Karpas-422 (cell line): ENCODE measurements around the gene TOR1AIP1. TPM values are rescaled to one million over a fixed set of nuclear protein-coding genes. Genes with fewer than 3 reads are reported as not detected.

Experiments
- DNase-seq: peaks from one replicate; pipeline ENCODE4 v3.0.0-alpha.2; 2015
- H2AFZ ChIP-seq: fragments of 200-600 bp; sonication (generic); 2 replicates; pipeline ENCODE4 v1.6.1; 2014; ENCODE audit warnings: antibody characterized with exemption, low read length, mixed read lengths
- H3K27ac ChIP-seq: fragments of 200-600 bp; sonication (generic); 2 replicates; pipeline ENCODE4 v1.5.1; 2014; ENCODE audit warnings: mild to moderate bottlenecking, low read length, moderate library complexity
- H3K27me3 ChIP-seq: fragments of 200-600 bp; sonication (generic); 2 replicates; pipeline ENCODE4 v1.6.1; 2014; ENCODE audit warnings: low read length, mixed read lengths
- H3K36me3 ChIP-seq: fragments of 200-600 bp; sonication (generic); 2 replicates; pipeline ENCODE4 v1.6.1; 2014; ENCODE audit warnings: low read length, mixed read lengths; ENCODE audit not compliant: insufficient read depth
- H3K4me1 ChIP-seq: fragments of 200-600 bp; sonication (generic); 2 replicates; pipeline ENCODE4 v1.6.1; 2014; ENCODE audit warnings: mild to moderate bottlenecking, low read length, mixed read lengths
- H3K4me2 ChIP-seq: fragments of 200-600 bp; sonication (generic); 2 replicates; pipeline ENCODE4 v1.6.1; 2014; ENCODE audit warnings: low read length, low read depth, mild to moderate bottlenecking; ENCODE audit not compliant: poor library complexity, severe bottlenecking
- H3K4me3 ChIP-seq: fragments of 200-600 bp; sonication (generic); 2 replicates; pipeline ENCODE4 v1.5.1; 2014; ENCODE audit warnings: mild to moderate bottlenecking, antibody characterized with exemption, low read length, mixed read lengths
- H3K79me2 ChIP-seq: fragments of 200-600 bp; sonication (generic); 2 replicates; pipeline ENCODE4 v1.6.1; 2014; ENCODE audit warnings: mild to moderate bottlenecking, low read length, mixed read lengths
- H3K9ac ChIP-seq: fragments of 200-600 bp; sonication (generic); 2 replicates; pipeline ENCODE4 v1.6.0; 2014; ENCODE audit warnings: low read length
- H3K9me2 ChIP-seq: fragments of 200-600 bp; sonication (generic), shearing (Covaris generic); replicated peaks from 2 replicates; pipeline ENCODE4 v1.6.0; 2014; ENCODE audit warnings: mild to moderate bottlenecking, low read length, moderate library complexity; ENCODE audit not compliant: insufficient read depth
- H3K9me3 ChIP-seq: fragments of 300-700, 200-600 bp; sonication (generic); 2 replicates; pipeline ENCODE4 v1.6.1; 2014; ENCODE audit warnings: low read length, mixed read lengths
- H4K20me1 ChIP-seq: fragments of 200-600 bp; sonication (generic); 2 replicates; pipeline ENCODE4 v1.6.1; 2014; ENCODE audit warnings: mild to moderate bottlenecking, antibody characterized with exemption, low read length, low read depth; ENCODE audit not compliant: insufficient read depth
- total RNA-seq: library from RNA; depleted of rRNA; stranded (reverse); fragments of >200 nt; shearing (Covaris generic); gene quantifications from 2 replicates; pipeline ENCODE4 v1.2.3, GENCODE V29; 2014; ENCODE audit warnings: low replicate concordance

The TOR1AIP1 gene
- total RNA-seq, 1 experiment from 2014 or later: 51.0 TPM

DNA sequence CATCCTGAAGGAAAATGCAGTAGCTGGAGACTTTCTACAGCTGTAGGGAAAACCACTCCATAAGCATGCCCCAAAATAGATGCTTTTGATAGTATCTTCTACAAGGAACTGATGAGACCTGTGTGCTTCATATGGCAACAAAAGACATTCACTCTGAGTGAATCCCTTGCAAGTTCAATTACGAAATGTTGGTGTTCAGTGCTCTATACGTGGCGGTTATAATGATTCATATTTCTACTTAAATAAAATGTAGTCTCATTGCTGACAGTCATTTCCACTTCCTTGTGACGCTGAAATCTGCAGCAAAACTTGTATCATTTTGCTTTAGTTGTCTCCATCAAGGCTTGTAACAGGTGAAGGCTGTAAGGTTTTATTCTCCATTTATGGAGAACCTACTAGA lies 25.1 kb upstream of the TOR1AIP1 start:
- Histone ChIP-seq H3K27ac (no peak overlapping the region), H3K27me3 (no peaks in the 10 kb centered on the region), H3K4me2 (no peak overlapping the region), H3K79me2 (peaks cover 13% of the 10 kb centered on the region), H2AFZ (no peak overlapping the region), H3K9me2 (no peaks in the 10 kb centered on the region), H3K36me3 (no peaks in the 10 kb centered on the region; the same call in 1 of the 2 replicates), H3K9me3 (no peaks in the 10 kb centered on the region), H3K4me1 (no peaks in the 10 kb centered on the region; the same call in 1 of the 2 replicates), H3K9ac (no peak overlapping the region), H3K4me3 (no peak overlapping the region), H4K20me1 (no peaks in the 10 kb centered on the region)
- no peak for DNase-seq

DNA sequence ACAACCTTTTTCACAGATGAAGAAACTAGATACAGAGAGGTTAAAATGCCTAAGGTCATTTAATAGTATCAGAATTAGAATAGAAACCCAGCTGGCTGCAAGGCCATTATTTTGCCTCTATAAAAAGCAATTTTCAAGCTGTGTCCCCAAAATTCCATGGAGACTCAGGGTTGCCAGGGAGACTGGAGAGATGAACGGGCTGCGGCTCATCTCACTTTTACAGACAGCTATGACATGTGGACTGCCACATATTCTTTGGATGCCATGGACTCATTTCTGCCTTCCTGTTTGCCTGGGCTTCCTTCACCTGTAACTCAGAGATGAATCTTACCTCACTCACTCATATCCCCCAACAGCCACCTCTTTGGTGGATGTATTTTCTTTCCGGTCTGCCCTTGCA lies 21.4 kb upstream of the TOR1AIP1 start:
- Histone ChIP-seq H3K4me3 (no peak overlapping the region), H3K4me2 (no peak overlapping the region), H2AFZ (no peak overlapping the region), H3K27ac (no peak overlapping the region), H3K4me1 (no peaks in the 10 kb centered on the region), H3K9me3 (no peaks in the 10 kb centered on the region), H3K79me2 (peaks cover 37% of the 10 kb centered on the region), H3K9me2 (no peaks in the 10 kb centered on the region), H4K20me1 (no peaks in the 10 kb centered on the region), H3K36me3 (peaks cover 20% of the 10 kb centered on the region; the same call in 1 of the 2 replicates), H3K9ac (no peak overlapping the region), H3K27me3 (no peaks in the 10 kb centered on the region)
- DNase-seq: no peak

DNA sequence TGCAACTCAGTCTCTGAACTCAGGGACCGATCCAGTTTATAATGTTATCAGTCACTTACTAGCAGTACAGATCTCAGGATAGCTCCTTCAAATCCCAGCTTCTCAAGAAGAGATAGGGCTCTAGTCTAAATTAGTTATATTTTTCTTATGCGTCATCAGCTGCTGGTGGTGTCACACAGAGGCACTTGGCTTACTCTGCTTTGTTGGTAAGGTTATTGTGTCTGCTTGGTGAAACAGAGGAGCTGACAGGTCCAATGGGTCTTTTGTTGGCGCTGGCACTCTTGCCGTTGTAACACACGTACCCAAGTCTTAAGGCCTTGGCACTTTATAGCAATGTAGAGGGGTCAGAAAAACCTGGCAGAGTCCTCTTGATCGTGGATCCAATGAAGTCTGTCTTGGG lies 16.7 kb upstream of the TOR1AIP1 start:
- Histone ChIP-seq H3K79me2 (peaks cover 76% of the 10 kb centered on the region), H3K9ac (no peak overlapping the region), H3K27ac (no peak overlapping the region), H3K27me3 (no peaks in the 10 kb centered on the region), H3K9me3 (no peaks in the 10 kb centered on the region), H3K4me2 (no peak overlapping the region), H3K36me3 (peaks cover 46% of the 10 kb centered on the region; the same call in 1 of the 2 replicates), H2AFZ (no peak overlapping the region), H3K4me3 (no peak overlapping the region), H3K9me2 (no peaks in the 10 kb centered on the region), H3K4me1 (no peaks in the 10 kb centered on the region), H4K20me1 (no peaks in the 10 kb centered on the region)
- DNase-seq: no peak

DNA sequence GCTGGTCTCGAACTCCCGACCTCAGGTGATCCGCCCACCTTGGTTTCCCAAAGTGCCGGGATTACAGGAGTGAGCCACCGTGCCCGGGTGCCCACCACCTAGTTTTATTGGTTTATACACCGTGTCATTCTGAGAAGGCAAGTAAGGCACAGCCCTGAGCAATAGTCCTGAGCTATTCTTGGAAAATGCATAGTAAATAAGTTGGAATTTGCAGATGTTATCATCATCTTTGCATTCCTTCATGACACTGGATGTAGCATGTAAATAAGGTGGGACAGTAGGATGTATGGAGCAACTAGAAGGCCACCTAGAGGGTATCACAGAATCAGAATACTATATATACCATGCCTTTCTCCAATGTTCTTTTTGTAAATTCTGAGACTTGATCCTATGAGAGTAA lies 15.5 kb upstream of the TOR1AIP1 start:
- no peaks in the 10 kb centered on the region for H3K9me2 ChIP-seq
- no peaks in the 10 kb centered on the region for H4K20me1 ChIP-seq
- peaks cover 53% of the 10 kb centered on the region; the same call in 1 of the 2 replicates for H3K36me3 ChIP-seq
- no peak overlapping the region for H3K4me3 ChIP-seq
- H3K79me2 ChIP-seq: peaks cover 84% of the 10 kb centered on the region
- H3K9me3 ChIP-seq: no peaks in the 10 kb centered on the region
- H3K4me2 ChIP-seq: no peak overlapping the region
- H3K27ac ChIP-seq: no peak overlapping the region
- H3K27me3 ChIP-seq: no peaks in the 10 kb centered on the region
- H2AFZ ChIP-seq: no peak overlapping the region
- no peak overlapping the region for H3K9ac ChIP-seq
- H3K4me1 ChIP-seq: peaks cover 9% of the 10 kb centered on the region
- DNase-seq: no peak

DNA sequence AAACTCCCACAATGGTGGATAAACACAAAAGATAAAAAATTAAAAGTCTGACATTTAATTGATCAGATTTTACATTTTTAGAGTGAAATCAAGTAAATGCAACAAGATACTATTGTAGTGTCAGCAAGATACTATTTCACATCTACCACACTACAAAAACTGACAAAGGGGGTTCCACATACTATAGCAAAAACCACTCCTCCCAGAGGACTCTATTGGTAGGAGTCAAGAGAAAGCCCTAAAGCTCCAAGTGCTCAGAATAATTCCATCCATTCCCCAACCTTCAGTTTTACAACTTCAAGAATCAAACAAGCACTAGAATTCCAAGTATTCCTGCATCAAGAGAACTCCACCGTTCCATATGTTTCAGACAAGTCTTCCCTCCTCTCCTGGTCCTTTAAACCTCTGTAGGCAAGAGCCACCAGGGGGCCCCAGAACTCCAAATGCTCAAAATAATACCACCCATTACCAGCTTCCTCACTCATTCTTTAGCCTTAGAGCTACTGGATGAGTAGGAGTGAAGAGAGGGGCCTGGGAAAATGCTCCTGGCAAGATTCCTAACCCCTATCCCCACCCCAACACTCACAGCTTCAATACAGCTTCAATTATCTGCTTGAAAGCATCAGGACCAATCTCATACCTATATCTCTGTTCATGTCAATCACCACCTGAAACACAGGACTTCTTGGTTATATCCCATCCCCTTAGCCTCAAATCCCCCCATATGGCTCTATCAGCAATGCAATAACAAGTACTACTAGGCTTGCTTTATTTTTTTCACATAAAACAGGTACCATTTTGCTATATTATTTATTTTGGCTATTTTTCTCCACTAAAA lies 14.4 kb upstream of the TOR1AIP1 start:
- Histone ChIP-seq H3K9me2 (no peaks in the 10 kb centered on the region), H3K27ac (no peak overlapping the region), H3K4me3 (no peak overlapping the region), H2AFZ (no peak overlapping the region), H3K36me3 (peaks cover 53% of the 10 kb centered on the region; the same call in 1 of the 2 replicates), H4K20me1 (no peaks in the 10 kb centered on the region), H3K79me2 (peaks cover 88% of the 10 kb centered on the region), H3K9me3 (no peaks in the 10 kb centered on the region), H3K9ac (no peak overlapping the region), H3K4me1 (peaks cover 20% of the 10 kb centered on the region), H3K4me2 (no peak overlapping the region), H3K27me3 (no peaks in the 10 kb centered on the region)
- peak; percentile 71 for DNase-seq

DNA sequence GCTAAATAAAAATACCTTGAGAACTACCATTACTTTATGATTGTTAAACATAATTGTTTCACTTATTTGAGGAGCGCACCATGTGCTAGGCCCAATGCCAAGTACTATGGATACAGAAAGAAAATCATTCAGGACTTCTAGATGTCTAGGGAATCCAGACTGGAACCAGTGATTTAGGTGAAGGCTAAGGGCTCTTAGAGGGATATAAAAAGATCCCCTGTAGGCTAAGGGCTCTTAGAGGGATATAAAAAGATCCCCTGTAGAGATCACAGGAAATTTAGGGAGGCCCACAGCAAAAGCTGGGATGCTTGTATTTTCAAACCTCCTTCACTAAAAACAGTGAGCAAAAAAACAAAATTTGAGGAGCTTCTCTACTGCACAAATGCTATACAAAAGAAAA lies 11.2 kb upstream of the TOR1AIP1 start:
- H2AFZ ChIP-seq: no peak overlapping the region
- no peaks in the 10 kb centered on the region for H3K9me3 ChIP-seq
- H3K4me2 ChIP-seq: peak overlapping the region; percentile 37
- no peak overlapping the region for H3K4me3 ChIP-seq
- peak overlapping the region; percentile 57 for H3K27ac ChIP-seq
- peaks cover 93% of the 10 kb centered on the region for H3K79me2 ChIP-seq
- H3K9me2 ChIP-seq: no peaks in the 10 kb centered on the region
- no peak for DNase-seq
- H3K27me3 ChIP-seq: no peaks in the 10 kb centered on the region
- H3K9ac ChIP-seq: no peak overlapping the region
- H3K36me3 ChIP-seq: peaks cover 42% of the 10 kb centered on the region; the same call in 1 of the 2 replicates
- peaks cover 45% of the 10 kb centered on the region for H3K4me1 ChIP-seq
- H4K20me1 ChIP-seq: peaks cover under 1% of the 10 kb centered on the region; the same call in 1 of the 2 replicates

DNA sequence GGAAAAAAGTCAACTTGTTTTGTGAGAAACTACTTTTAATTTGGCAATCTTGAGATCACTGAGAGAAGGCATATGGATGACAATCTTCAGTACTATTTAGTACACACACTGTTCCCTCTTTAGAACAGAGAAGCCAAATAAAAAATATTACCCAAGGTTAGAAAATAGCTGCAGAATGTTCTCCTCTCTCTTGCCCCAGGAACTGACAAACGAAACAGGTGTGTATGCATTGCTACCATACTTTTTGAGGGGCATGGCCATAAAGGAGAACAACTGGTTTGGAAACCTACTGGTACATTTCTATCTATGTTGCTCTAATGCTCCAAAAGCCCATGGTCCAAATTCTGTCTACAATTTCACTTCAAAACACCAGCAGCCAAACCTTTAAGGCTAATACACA lies 10.1 kb upstream of the TOR1AIP1 start:
- Histone ChIP-seq H3K27ac (peak overlapping the region; percentile 57), H3K9ac (no peak overlapping the region), H3K4me2 (peak overlapping the region; percentile 37), H3K9me3 (no peaks in the 10 kb centered on the region), H4K20me1 (peaks cover 9% of the 10 kb centered on the region), H2AFZ (no peak overlapping the region), H3K79me2 (peaks cover 97% of the 10 kb centered on the region), H3K9me2 (no peaks in the 10 kb centered on the region), H3K36me3 (peaks cover 36% of the 10 kb centered on the region; the same call in 1 of the 2 replicates), H3K4me3 (no peak overlapping the region), H3K4me1 (peaks cover 56% of the 10 kb centered on the region), H3K27me3 (no peaks in the 10 kb centered on the region)
- DNase-seq: no peak

DNA sequence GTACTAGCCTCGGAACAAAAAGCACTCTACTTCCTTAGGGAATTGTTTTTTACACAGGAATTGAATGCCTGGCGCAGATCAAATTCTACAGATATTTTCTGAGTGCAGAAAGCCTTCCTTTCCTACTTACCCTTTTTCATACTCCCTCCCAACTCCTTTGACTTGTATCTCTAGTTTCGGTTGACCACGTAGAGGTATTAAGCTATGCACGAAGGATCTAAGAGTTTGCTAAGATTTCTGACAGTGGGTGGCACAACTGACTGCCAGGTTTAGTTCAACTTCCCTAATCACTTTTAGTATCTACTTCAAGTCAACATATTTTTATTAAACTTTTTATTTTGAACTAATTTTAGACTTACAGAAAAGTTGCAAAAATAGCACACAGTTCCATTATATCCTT lies 9.5 kb upstream of the TOR1AIP1 start:
- H3K36me3 ChIP-seq: peaks cover 31% of the 10 kb centered on the region; the same call in 1 of the 2 replicates
- H3K4me2 ChIP-seq: peak overlapping the region; percentile 37
- DNase-seq: no peak
- H3K79me2 ChIP-seq: peaks cover 97% of the 10 kb centered on the region
- H3K9ac ChIP-seq: no peak overlapping the region
- H3K4me3 ChIP-seq: no peak overlapping the region
- no peaks in the 10 kb centered on the region for H3K9me3 ChIP-seq
- H4K20me1 ChIP-seq: peaks cover 9% of the 10 kb centered on the region
- H3K27me3 ChIP-seq: no peaks in the 10 kb centered on the region
- H3K4me1 ChIP-seq: peaks cover 56% of the 10 kb centered on the region
- no peak overlapping the region for H2AFZ ChIP-seq
- peak overlapping the region; percentile 57 for H3K27ac ChIP-seq
- no peaks in the 10 kb centered on the region for H3K9me2 ChIP-seq
